ENCODE data around the gene CASR.

CASR gene

DNA sequence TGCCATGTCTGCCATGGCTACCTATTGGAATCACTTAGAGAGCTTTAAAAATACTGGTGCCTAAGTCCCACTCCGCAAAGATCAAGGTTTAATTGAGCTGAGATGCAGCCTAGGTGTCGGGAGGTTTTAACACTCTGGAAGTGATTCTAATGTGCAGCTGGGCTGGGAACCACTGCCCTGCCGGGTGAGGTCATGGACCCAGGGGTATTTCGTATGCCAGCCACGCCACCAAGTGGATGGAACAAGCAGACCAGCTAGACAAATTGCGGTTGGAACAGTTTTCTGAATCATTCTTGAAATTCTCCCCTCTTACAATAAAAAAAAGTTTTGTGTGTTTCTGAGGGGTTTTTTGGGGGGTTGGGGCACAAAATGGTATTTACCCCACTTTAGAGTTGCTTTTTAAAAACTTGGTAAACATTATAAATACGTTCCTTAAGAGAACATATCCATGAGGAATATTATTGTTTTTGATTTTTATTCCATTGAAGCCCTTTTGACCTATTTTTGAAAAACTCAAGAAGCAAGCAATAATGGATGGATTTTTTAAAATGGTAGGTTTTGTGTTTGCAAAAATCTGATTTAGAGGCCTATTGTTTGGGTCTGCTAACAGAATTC, 75.4 kb downstream of the CASR start:
- peak; percentile 58 for DNase-seq (ENCODE audit: low spot score)

GRCh38 chr3:122260206-122260605, 76.7 kb downstream of the CASR start:
- DNase-seq (ENCODE audit: low spot score), result no peak

DNA sequence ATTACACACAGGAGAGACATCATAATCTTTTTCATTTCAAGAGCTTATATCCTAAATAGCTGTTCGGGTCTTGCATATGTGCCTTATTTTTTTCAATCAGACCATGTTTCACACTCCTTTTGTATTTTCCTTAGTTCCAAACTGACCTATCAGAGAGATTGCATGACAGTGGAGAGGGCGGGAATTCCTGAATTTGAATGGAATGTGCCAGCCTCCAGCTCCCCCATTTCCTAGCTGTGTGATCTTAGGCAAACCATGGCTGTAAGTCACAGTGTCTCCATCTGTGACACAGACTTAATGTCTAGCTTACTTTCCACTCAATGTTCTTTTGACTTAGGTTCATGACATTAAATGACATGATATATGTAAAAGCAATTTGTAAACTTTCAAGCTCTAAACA, 79.6 kb downstream of the CASR start:
- no peak for DNase-seq (ENCODE audit: low spot score)

DNA sequence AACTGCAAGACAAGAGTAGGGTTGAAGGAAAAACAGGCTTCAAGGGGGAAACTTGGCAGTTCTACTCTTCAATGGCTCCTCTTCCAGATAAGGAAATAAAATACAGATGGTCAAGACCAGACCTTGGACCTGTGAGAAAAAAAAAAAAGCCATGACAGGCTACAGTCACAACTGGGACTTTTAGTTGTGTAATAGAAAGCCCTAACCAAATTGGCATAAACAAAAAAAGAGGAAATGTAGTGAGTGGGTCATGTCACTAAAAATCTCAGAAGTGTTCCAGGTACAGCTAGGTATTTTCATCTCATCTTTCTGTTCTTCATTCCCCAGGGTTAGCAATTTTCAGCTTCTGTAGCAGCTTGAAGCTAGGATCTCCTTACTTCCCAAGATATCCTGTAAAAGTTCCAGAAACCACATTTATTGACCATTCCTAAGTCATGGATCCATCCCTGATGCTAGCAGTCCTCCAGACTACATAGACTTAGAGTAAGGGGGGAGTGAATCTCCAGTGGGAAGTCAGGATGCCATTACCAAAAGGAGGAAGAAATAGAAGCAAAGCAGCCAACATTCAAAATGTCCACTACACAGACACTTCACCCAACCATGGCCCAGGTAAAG, 80.6 kb downstream of the CASR start:
- DNase-seq (ENCODE audit: low spot score), result no peak

DNA sequence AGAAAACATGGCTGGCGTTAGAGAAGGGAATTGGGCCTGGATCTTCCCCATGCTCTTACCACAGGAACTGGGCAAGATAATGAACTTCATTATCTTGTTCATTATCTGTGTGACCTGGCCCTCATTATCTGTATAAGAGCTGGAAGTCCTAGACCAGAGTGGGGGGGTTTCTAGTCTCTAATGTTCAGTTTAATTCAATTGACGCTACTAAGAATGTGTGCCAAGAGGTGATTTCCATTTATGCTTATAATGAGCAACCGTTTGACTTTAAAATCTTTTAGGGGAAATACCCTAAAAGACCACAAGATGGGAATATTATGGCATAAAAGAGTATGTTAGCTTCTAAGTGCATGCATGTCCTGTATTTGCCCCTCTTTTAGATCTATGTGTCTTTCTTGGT, 82.5 kb downstream of the CASR start:
- DNase-seq (ENCODE audit: low spot score), result no peak

DNA sequence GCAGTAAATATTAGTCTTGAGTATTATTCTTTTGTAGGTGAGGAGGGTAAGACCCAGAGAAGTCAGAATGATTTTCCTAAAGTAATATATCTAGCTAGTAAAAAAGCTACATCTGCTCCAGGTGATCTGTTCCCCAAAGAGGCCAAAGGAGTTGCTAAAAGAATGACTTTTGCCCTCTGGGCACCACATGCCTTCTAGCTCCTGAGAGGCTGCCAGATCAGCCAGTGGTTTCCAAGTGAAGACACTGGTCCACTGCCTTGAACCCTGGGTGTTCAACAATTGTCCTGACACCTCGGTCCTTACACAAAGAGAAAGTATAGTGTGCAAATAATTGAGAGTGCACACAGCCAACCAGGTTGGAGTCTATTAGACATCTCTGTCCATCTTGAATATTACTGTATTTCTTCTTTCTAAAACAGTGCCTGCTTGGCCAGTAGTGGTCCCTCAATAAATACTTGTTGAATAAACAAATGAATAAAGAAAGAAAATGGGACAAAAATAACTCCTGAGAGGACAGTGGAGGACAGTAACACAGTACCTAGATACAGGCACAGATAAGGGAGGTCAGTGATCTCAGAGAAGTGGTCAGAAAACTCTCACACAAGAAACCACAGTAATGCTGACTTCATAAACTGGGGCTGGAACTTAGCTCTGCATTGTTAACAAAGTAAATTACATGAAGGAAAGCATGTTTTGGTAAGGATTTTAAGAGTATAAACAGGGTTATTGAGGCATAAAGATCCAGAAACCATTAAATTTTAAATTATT, 85.0 kb downstream of the CASR start:
- DNase-seq (ENCODE audit: low spot score), result no peak

DNA sequence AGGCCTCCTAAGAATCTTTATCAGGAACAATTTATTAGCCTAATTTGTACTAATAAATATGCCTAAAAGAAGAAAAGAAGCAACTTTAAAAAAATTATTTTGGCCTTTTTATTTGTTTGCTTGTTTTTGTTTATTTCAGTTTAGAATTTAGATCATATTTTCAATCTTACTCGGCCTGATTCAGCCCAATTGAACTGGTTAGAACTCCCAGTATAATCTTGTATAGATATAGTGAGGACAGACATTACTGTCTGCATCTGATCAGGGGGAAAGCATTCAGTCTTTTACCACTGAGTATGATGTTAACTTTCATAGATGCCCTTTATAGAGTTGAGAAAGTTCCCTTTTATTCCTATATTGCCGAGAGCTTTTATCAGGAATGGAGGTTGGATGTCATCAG, 85.6 kb downstream of the CASR start:
- DNase-seq (ENCODE audit: low spot score), result no peak

- no peak for DNase-seq (ENCODE audit: low spot score)
Measured at GRCh38 chr3:122271246-122271898, 87.9 kb downstream of the CASR start.

- no peak for DNase-seq (ENCODE audit: low spot score)
Measured at GRCh38 chr3:122272879-122273278, 89.4 kb downstream of the CASR start.

DNA sequence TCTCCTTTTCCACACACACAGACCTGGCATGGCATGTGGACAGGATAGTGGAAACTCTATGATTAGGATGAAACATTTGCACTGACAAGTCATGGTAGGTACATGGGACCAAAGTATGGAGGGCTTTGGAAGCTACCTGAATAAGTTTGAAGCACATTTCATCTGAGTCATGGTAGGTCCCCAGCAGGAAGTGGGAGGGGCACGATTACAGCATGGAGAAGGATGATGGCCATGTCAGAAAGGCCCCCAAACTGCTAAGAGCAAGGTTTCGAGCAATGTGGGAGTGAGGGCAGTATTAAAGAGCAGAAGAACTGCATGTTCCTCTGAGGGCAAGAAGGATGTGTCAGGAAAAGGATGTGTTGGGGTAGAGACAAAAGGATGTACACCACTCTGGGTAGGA, 90.0 kb downstream of the CASR start:
- DNase-seq (ENCODE audit: low spot score), result no peak

- DNase-seq (ENCODE audit: low spot score), result no peak
Measured at GRCh38 chr3:122281891-122282290, 98.4 kb downstream of the CASR start.

- no peak for DNase-seq (ENCODE audit: low spot score)
Measured at GRCh38 chr3:122283796-122284445, 100.5 kb downstream of the CASR start.

- no peak for DNase-seq (ENCODE audit: low spot score)
Measured at GRCh38 chr3:122284486-122284885, 101.0 kb downstream of the CASR start.

DNA sequence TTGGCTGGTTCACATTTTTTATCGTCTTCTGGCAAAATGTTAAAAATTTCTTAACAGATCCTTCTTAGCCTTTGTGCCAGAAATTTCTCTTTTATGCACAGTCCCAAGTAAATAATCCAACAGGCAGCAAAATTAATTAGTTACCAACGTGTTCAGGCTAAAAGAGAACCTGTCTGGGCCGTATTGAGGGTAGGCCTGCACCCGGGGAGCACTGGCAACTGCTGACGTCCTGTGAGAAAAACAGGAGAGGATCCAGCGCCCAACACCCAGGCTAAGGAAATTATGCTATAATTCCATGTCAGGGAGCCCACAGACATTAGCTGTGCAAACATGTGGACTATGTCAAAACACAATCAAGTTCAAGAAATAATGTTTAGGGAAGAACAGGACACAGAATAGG, 110.9 kb downstream of the CASR start:
- no peak for DNase-seq (ENCODE audit: low spot score)

DNA sequence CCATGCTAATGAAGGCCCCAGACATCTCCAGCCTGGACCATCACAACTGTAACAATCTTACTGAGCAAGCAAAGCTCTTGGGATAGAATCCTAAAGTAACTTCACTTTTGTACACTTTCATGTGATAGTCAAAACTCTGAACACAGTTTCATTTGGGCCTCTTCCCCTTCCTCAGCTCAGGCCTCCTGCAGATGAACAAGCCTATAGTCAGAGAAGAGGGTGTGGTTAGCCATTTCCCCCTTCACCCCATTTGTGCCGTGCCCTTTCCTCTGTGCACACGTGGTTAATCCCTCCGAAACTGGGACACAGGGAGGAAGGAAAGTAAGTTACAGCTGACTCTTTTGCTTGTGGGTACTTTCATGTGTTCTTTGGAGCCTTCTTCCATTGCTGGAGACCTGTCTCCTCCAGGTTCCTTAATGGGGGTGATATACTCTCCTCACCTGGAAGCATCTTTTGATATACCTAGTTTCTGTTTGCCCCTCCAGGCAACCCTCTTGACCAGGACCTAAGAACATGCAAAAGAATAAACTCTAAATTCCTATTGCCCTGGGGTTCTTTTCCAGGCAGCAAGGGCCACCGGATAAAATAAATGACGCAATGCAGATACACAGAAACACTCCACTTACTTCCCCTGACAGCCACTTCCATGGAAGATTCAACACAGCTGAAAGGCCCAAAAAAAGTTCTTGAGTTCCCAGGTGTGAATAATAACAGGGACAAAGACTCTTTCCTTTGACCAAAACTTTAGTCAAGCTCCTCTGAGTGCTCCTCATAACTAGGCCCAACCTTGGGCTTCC, 112.0 kb downstream of the CASR start:
- DNase-seq (ENCODE audit: low spot score), result no peak

DNA sequence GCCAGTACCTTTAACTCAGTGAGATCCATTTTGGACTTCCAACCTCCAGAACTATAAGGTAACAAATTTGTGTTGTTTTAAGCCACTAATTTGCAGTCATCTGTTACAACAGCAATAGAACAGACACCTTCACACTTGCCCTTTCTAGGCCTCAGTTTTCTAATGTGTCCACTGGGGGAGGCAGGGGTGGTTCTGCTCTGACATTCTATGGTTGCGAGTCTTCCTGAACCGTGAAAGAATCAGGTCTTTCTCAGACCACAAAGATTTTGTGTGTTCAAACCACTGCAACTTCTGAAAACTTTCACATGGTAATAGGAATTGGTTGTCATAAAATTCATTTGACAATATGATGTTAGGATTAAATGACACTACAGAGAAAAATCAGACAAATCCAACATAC, 114.8 kb downstream of the CASR start:
- no peak for DNase-seq (ENCODE audit: low spot score)

- DNase-seq (ENCODE audit: low spot score), result no peak
Measured at GRCh38 chr3:122299215-122299614, 115.7 kb downstream of the CASR start.

DNA sequence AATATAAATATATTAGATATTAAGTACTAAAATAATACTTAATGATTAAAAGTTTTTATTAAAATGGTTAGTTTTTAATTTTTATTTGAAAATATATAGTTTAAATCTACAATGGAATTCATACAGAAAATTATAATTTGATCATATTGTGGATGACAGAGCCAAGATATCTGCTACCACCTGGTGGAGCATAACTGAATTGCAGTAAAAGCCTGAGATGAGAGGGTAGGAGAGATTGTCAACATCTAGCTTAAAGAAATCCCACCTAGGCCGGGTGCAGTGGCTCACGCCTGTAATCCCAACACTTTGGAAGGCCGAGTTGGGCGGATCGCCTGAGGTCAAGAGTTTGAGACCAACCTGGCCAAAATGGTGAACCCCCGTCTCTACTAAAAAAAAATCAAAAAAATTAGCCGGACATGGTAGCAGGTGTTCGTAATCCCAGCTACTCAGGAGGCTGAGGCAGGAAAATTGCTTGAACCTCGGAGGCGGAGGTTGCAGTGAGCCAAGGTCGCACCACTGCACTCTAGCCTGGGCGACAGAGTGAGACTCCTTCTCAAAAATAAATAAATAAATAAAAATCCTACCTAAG, 116.5 kb downstream of the CASR start:
- no peak for DNase-seq (ENCODE audit: low spot score)

DNA sequence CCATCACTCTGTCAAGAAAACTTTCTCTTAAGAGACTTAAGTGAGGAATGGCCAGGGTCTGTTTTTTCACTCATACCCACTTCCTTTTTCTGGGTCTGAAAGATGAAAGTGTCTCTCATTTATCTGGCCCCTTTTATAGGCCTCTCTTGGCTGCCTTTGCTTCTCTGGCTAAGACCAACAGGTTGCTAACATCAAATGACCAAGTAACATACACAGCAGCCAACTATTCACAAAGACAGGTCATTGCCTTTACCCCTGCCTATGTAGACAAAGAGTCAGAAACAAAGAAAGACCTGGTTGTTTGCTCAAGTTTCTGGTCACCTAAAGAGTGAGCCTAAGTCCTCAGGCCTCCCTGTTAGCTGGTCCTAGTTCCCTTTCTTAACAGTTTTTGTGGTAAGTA, 117.6 kb downstream of the CASR start:
- DNase-seq (ENCODE audit: low spot score), result no peak

- DNase-seq (ENCODE audit: low spot score), result no peak
Measured at GRCh38 chr3:122305818-122306621, 122.6 kb downstream of the CASR start.

DNA sequence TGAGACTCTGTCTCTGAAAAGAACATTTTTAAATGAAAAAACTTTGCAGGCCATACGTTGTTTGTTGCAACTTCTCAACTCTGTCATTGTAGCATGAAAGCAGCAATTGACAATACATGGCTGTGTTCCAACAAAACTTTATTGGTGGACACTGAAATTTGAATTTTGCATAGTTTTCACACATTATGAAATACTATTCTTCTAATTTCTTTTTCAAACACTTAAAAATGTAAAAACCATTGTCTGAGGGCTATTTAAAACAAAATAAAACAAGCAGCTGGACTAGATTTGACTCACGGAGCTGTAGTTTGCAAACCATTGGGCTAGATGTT, 123.1 kb downstream of the CASR start:
- no peak for DNase-seq (ENCODE audit: low spot score)
